Measurements from ENCODE around the gene ZNF860. TPM values are rescaled to one million over a fixed set of nuclear protein-coding genes. Genes with fewer than 3 reads are reported as not detected.

ZNF860 gene
- total and polyA plus RNA-seq, 2 donors (not counting 3 experiments of a cell fraction or from before 2014, with no cell fraction given): 0.19 to 0.73 TPM

DNA sequence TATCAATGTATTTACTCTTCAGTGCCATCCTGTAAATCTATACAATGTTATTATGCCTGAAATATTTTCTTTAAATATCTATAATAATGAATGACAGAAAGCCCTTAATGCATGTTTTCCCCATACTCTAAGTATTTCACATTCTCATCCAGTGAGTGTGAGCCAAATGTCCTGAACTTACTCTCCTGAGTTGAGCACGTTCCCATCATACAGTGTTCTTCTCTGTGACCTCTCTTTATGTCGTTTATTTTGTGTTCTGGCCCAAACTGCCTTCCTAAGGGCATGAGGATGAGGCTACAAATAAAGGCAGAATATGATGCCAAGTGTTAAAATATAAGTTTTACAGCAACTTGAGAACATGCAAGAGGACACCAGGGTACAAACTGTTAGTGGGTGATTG lies 3.8 kb upstream of the ZNF860 start:
- H4K20me1 ChIP-seq (replicated peaks; ENCODE audit: control insufficient read depth, extremely low read depth, insufficient read depth, low read length): peaks cover 3% of the 10 kb centered on the region
- no peak for FAIRE-seq
- no peaks in the 10 kb centered on the region for H3K9me3 ChIP-seq (replicated peaks; ENCODE audit: control insufficient read depth, insufficient read depth, low read length)
- TF ChIP-seq GATA2 (IDR thresholded peaks at IDR 0.05; ENCODE audit: insufficient read depth, insufficient read length, low read depth, low read length): no peak
- TF ChIP-seq, protein P1, sequence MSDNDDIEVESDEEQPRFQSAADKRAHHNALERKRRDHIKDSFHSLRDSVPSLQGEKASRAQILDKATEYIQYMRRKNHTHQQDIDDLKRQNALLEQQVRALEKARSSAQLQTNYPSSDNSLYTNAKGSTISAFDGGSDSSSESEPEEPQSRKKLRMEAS (IDR thresholded peaks at IDR 0.05; ENCODE audit: insufficient read depth, insufficient read length): no peak
- no peak for TF ChIP-seq FOS (IDR thresholded peaks at IDR 0.05; ENCODE audit: borderline replicate concordance, insufficient read depth, low read length)
- no peak for TF ChIP-seq MYC (IDR thresholded peaks at IDR 0.05; ENCODE audit: low read depth, low read length)
- TF ChIP-seq JUN (IDR thresholded peaks at IDR 0.05; ENCODE audit: borderline replicate concordance, insufficient read depth, insufficient read length, low read depth): no peak
- no peak for TF ChIP-seq POLR2AphosphoS5 (IDR thresholded peaks at IDR 0.05; ENCODE audit: insufficient read depth, low read depth, low read length)
- no peak for TF ChIP-seq POLR2A (IDR thresholded peaks at IDR 0.05; ENCODE audit: low read depth, low read length)
- no peak for TF ChIP-seq CTCF (IDR thresholded peaks at IDR 0.05; ENCODE audit: extremely low read depth in 1 of 2, insufficient read depth in 1 of 2, low read depth in 1 of 2, low read length in 2 of 2)
- TF ChIP-seq EZH2 (IDR thresholded peaks at IDR 0.05; ENCODE audit: borderline replicate concordance, low read depth, low read length, severe bottlenecking): no peak
- no peak overlapping the region for H3K4me3 ChIP-seq (replicated peaks in 1 of 3; ENCODE audit: insufficient read depth in 1 of 3, low read depth in 1 of 3, low read length in 3 of 3)
- no peak overlapping the region for H3K27ac ChIP-seq (ENCODE audit: insufficient read depth, low read depth, low read length)
- no peaks in the 10 kb centered on the region for H3K36me3 ChIP-seq (ENCODE audit: control insufficient read depth in 2 of 2, extremely low read depth in 1 of 2, insufficient read depth in 2 of 2, low read length in 2 of 2)
- no peak overlapping the region for H3K9ac ChIP-seq (replicated peaks; ENCODE audit: extremely low read depth, insufficient read depth, low read length)
- H3K79me2 ChIP-seq (ENCODE audit: control insufficient read depth, insufficient read depth, low read length): peaks cover 38% of the 10 kb centered on the region
- H3K4me1 ChIP-seq (ENCODE audit: control insufficient read depth, extremely low read depth, insufficient read depth, low read length): peaks cover 17% of the 10 kb centered on the region
- H3K4me2 ChIP-seq (ENCODE audit: insufficient read depth, low read length): no peak overlapping the region
- intact Hi-C loops (cut with micrococcal nuclease) (no loop called here), dilution Hi-C loops (cut with MboI; ENCODE audit: extremely low pct_ligation_motif_present, low sequenced_read_pairs) (no loop called here)
- no peaks in the 10 kb centered on the region for H3K9me1 ChIP-seq (replicated peaks; ENCODE audit: control insufficient read depth, extremely low read depth, insufficient read depth, low read length)
- H3K27me3 ChIP-seq (ENCODE audit: control insufficient read depth in 2 of 2, insufficient read depth in 2 of 2, low read length in 2 of 2): no peaks in the 10 kb centered on the region
- H2AFZ ChIP-seq (ENCODE audit: low read depth, low read length): no peak overlapping the region
- BruUV-seq (replicated peaks): no TSS peak
- POLR2A ChIA-PET: no interaction called here
- CTCF ChIA-PET: no interaction called here
- DNase-seq (ENCODE audit: low read depth, low spot score): no peak

Measured in endothelial cell of umbilical vein (primary cell).